Stimulated activated naive B cell treated with anti-CD40 and anti-IgM and Interleukin-4, amounts not matched to agents 10 μg/mL and 1 μg/mL and 100 μg/mL, for 72 hours (primary cell): ENCODE measurements around the gene C4BPA.
A peak's percentile ranks its signal among the peaks of the same experiment; 100 is the strongest.

Experiments
- ATAC-seq, 2 donors: fragments of 150-1000 bp; cut with Tn5 transposase; replicated peaks; 2 replicates each; pipeline ENCODE4 v1.10.0; 2021; ENCODE audit warnings: moderate library complexity in 1 of 2
- DNase-seq: peaks from one replicate; pipeline ENCODE4 v3.0.0; 2021
- H3K27ac Mint-ChIP-seq: one replicate; pipeline ENCODE4 v1.8.0; 2022; ENCODE audit warnings: mild to moderate bottlenecking, mixed read lengths
- H3K27me3 Mint-ChIP-seq, 2 donors: one replicate each; pipeline ENCODE4 v1.8.0; 2022; ENCODE audit warnings: mixed read lengths in 2 of 2
- H3K36me3 Mint-ChIP-seq, 2 donors: one replicate each; pipeline ENCODE4 v1.8.0; 2022; ENCODE audit warnings: mixed read lengths in 2 of 2, mild to moderate bottlenecking in 1 of 2
- H3K4me1 Mint-ChIP-seq, 2 donors: one replicate each; pipeline ENCODE4 v1.8.0; 2022; ENCODE audit warnings: mixed read lengths in 2 of 2, mild to moderate bottlenecking in 1 of 2
- H3K4me3 Mint-ChIP-seq, 2 donors: one replicate each; pipeline ENCODE4 v1.8.0; 2022; ENCODE audit warnings: mild to moderate bottlenecking in 2 of 2, mixed read lengths in 2 of 2, moderate library complexity in 1 of 2
- H3K9me3 Mint-ChIP-seq, 2 donors: one replicate each; pipeline ENCODE4 v1.8.0; 2022; ENCODE audit warnings: mixed read lengths in 2 of 2, mild to moderate bottlenecking in 1 of 2

The C4BPA gene

DNA sequence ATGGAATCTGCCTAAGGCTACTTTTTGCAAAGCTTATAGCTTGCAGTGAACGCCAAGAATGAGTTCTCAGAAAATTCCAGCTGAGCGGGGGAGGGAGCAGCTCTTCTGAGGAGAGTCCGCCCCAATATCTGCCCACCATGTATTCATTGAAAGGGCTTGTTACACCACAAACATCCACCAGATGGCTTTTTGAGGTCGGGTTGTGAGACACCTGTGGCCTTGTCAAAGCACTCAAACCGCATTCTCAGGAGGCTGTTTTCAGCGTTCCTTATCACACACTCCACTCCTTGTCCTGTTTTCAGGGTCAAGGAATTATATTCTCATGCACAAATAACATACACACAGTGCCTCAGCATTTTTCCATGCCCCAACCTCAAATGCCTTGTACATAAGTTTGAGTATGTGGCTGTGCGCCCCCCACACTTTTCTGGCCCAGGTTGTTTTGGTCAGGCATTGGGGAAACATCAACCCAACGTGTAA is 19.3 kb upstream of the C4BPA start:
- Mint-ChIP-seq H3K27ac (no peak overlapping the region), H3K27me3 (peaks cover 0 to 6% of the 10 kb centered on the region in 2 donors), H3K9me3 (no peaks in the 10 kb centered on the region), H3K4me3 (no peak overlapping the region), H3K36me3 (no peaks in the 10 kb centered on the region), H3K4me1 (peaks cover 10 to 19% of the 10 kb centered on the region in 2 donors)
- peak; percentile 84 to 88 for ATAC-seq
- peak; percentile 50 for DNase-seq

DNA sequence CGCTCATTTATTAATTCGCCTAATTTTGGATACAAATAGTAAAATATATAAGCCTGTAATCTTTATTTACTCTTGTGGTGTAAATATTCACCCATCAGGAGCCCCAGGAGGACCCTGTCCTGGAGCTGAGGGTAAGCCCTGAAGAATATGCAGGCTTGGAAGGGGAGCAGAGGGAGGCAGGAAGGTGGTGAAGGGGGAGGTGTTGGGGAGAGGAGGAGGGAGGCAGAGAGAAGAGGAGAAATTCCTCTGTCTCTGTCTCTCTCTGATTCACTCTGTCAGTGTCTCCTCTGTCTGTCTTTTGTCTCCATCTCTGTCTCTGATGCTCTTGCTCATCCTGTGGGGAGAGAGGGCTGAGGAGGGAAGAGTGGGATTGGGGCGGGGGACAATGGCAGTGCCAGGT is 18.1 kb upstream of the C4BPA start:
- H3K27me3 Mint-ChIP-seq: peaks cover 0 to 6% of the 10 kb centered on the region in 2 donors
- H3K36me3 Mint-ChIP-seq: no peaks in the 10 kb centered on the region
- H3K4me3 Mint-ChIP-seq: no peak overlapping the region
- ATAC-seq (no peak), DNase-seq (no peak)
- H3K27ac Mint-ChIP-seq: no peak overlapping the region
- no peaks in the 10 kb centered on the region for H3K9me3 Mint-ChIP-seq
- peaks cover 10 to 22% of the 10 kb centered on the region in 2 donors for H3K4me1 Mint-ChIP-seq

GRCh38 chr1:207088161-207088560 is 15.9 kb upstream of the C4BPA start:
- DNase-seq: no peak
- Mint-ChIP-seq H3K4me1 (peaks cover 12 to 22% of the 10 kb centered on the region in 2 donors), H3K36me3 (no peaks in the 10 kb centered on the region), H3K9me3 (no peaks in the 10 kb centered on the region), H3K4me3 (no peak overlapping the region), H3K27me3 (peaks cover 3 to 5% of the 10 kb centered on the region in 2 donors), H3K27ac (no peak overlapping the region)
- ATAC-seq: no peak

- H3K4me3 Mint-ChIP-seq: peak within 1 kb of the TSS; percentile 59 to 81
- peak within 1 kb of the TSS; percentile 39 for H3K27ac Mint-ChIP-seq
- peaks cover 12 to 22% of the 10 kb centered on the region in 2 donors for H3K4me1 Mint-ChIP-seq
- no peaks in the 10 kb centered on the region for H3K36me3 Mint-ChIP-seq
- DNase-seq: no peak
- no peaks in the 10 kb centered on the region for H3K9me3 Mint-ChIP-seq
- peaks cover 0 to 3% of the 10 kb centered on the region in 2 donors for H3K27me3 Mint-ChIP-seq
- ATAC-seq: peak; percentile 38 to 71
Observed at GRCh38 chr1:207088701-207089626, 15.1 kb upstream of the C4BPA start, which contains the start of gene C4BPB. C4BPB (plus strand) TSS chr1:207088860; CDS start chr1:207089532, 672 bp downstream.

GRCh38 chr1:207089627-207090355 is 14.2 kb upstream of the C4BPA start:
- Mint-ChIP-seq H3K9me3 (no peaks in the 10 kb centered on the region), H3K27ac (peak overlapping the region; percentile 39), H3K36me3 (no peaks in the 10 kb centered on the region), H3K27me3 (peaks cover 0 to 3% of the 10 kb centered on the region in 2 donors), H3K4me3 (peak overlapping the region; percentile 59 to 81), H3K4me1 (peaks cover 11 to 18% of the 10 kb centered on the region in 2 donors)
- ATAC-seq (peak in 1 of 2 donors; percentile 14), DNase-seq (no peak)

DNA sequence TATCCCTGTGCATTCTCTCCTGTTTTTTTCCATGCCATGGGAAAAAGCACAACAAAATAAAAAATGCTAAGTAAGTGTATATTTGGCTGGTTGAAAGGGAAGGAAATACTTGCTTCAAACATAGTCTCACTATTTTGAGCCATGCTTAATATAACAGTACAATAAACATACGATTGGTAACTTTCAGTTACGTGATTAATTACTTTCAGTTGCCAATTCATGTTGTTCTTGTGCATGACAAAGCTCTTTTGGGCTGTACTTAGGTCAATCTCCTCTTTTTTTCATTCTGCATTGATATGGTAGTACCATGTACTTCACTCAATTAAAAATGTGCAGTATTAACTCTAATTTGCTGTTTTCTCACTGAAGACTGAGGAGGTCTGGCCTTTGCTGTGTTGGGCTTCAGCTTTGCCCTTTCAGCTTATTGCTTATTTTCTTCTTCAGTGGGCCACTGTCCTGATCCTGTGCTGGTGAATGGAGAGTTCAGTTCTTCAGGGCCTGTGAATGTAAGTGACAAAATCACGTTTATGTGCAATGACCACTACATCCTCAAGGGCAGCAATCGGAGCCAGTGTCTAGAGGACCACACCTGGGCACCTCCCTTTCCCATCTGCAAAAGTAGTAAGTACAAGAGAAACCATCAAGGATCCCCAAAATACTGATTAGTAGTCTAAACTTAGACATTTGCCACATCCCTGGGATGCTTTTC is 12.7 kb upstream of the C4BPA start:
- Mint-ChIP-seq H3K9me3 (no peaks in the 10 kb centered on the region), H3K27me3 (peaks cover 6 to 10% of the 10 kb centered on the region in 2 donors), H3K4me3 (no peak overlapping the region), H3K36me3 (no peaks in the 10 kb centered on the region), H3K27ac (no peak overlapping the region), H3K4me1 (peaks cover 7 to 11% of the 10 kb centered on the region in 2 donors)
- ATAC-seq (no peak), DNase-seq (no peak)

DNA sequence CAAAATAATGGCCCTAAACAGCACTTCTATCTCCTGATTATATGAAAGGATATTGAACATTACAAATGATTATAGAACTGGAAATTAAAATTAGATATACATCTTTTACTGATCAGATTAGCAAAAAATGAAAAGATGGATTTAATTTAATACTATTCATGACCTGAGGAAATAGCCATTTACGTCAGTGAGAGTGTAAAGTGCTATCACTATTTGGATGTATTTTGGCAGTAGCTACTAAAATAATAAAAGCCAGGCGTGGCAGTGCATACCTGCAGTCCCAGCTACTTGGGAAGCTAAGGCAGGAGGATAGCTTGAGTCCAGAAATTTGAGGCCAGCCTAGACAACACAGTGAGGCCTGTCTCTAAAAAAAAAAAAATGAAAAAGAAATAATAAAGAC is 10.1 kb upstream of the C4BPA start:
- H3K36me3 Mint-ChIP-seq: no peaks in the 10 kb centered on the region
- peaks cover 14 to 19% of the 10 kb centered on the region in 2 donors for H3K4me1 Mint-ChIP-seq
- ATAC-seq (no peak), DNase-seq (no peak)
- no peak overlapping the region for H3K27ac Mint-ChIP-seq
- peaks cover 6 to 10% of the 10 kb centered on the region in 2 donors for H3K27me3 Mint-ChIP-seq
- no peak overlapping the region for H3K4me3 Mint-ChIP-seq
- H3K9me3 Mint-ChIP-seq: no peaks in the 10 kb centered on the region

GRCh38 chr1:207097871-207098324 is 6.1 kb upstream of the C4BPA start:
- H3K9me3 Mint-ChIP-seq: no peaks in the 10 kb centered on the region
- DNase-seq (peak; percentile 17), ATAC-seq (peak; percentile 96 to 99)
- H3K36me3 Mint-ChIP-seq: no peaks in the 10 kb centered on the region
- no peak overlapping the region for H3K27ac Mint-ChIP-seq
- H3K4me1 Mint-ChIP-seq: peaks cover 8 to 9% of the 10 kb centered on the region in 2 donors
- H3K27me3 Mint-ChIP-seq: peaks cover 20 to 21% of the 10 kb centered on the region in 2 donors
- H3K4me3 Mint-ChIP-seq: no peak overlapping the region

DNA sequence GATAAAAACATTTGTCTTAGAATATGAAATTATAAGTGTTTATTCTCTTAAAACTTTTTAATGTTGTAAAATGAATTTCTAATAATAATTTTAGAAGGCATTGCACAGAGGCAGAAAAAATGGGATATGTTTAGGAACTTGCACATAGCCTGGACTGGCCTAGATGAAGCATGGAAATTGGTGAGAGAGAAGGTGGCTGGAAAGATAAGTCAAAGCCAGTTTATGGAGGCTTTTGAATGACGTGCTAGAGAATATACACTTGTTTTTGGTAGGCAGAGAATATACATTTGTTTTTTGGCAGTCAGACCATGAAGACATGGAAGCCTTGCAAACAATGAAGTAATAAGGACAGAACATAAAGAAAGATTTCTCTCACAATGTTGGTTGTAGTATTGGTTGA is 2.3 kb upstream of the C4BPA start:
- Mint-ChIP-seq H3K4me1 (peaks cover 6 to 8% of the 10 kb centered on the region in 2 donors), H3K9me3 (no peaks in the 10 kb centered on the region), H3K27me3 (peaks cover 16 to 22% of the 10 kb centered on the region in 2 donors), H3K36me3 (no peaks in the 10 kb centered on the region), H3K27ac (no peak overlapping the region), H3K4me3 (no peak overlapping the region)
- no peak for DNase-seq
- ATAC-seq: no peak

GRCh38 chr1:207102146-207102545 is 1.9 kb upstream of the C4BPA start:
- peaks cover 16 to 22% of the 10 kb centered on the region in 2 donors for H3K27me3 Mint-ChIP-seq
- DNase-seq (no peak), ATAC-seq (no peak)
- H3K36me3 Mint-ChIP-seq: no peaks in the 10 kb centered on the region
- no peaks in the 10 kb centered on the region for H3K9me3 Mint-ChIP-seq
- no peak overlapping the region for H3K4me3 Mint-ChIP-seq
- peaks cover 6 to 8% of the 10 kb centered on the region in 2 donors for H3K4me1 Mint-ChIP-seq
- H3K27ac Mint-ChIP-seq: no peak overlapping the region

GRCh38 chr1:207102659-207103058 is 1.4 kb upstream of the C4BPA start:
- ATAC-seq (no peak), DNase-seq (no peak)
- Mint-ChIP-seq H3K4me1 (peaks cover 4 to 6% of the 10 kb centered on the region in 2 donors), H3K27me3 (peaks cover 18 to 24% of the 10 kb centered on the region in 2 donors), H3K27ac (no peak overlapping the region), H3K36me3 (no peaks in the 10 kb centered on the region), H3K9me3 (no peaks in the 10 kb centered on the region), H3K4me3 (no peak overlapping the region)

GRCh38 chr1:207109004-207109403 is 5.0 kb downstream of the C4BPA start:
- no peaks in the 10 kb centered on the region for H3K4me1 Mint-ChIP-seq
- no peaks in the 10 kb centered on the region for H3K9me3 Mint-ChIP-seq
- DNase-seq: no peak
- H3K36me3 Mint-ChIP-seq: no peaks in the 10 kb centered on the region
- no peak for ATAC-seq
- H3K4me3 Mint-ChIP-seq: no peak overlapping the region
- H3K27me3 Mint-ChIP-seq: peaks cover 20 to 25% of the 10 kb centered on the region in 2 donors
- no peak overlapping the region for H3K27ac Mint-ChIP-seq

DNA sequence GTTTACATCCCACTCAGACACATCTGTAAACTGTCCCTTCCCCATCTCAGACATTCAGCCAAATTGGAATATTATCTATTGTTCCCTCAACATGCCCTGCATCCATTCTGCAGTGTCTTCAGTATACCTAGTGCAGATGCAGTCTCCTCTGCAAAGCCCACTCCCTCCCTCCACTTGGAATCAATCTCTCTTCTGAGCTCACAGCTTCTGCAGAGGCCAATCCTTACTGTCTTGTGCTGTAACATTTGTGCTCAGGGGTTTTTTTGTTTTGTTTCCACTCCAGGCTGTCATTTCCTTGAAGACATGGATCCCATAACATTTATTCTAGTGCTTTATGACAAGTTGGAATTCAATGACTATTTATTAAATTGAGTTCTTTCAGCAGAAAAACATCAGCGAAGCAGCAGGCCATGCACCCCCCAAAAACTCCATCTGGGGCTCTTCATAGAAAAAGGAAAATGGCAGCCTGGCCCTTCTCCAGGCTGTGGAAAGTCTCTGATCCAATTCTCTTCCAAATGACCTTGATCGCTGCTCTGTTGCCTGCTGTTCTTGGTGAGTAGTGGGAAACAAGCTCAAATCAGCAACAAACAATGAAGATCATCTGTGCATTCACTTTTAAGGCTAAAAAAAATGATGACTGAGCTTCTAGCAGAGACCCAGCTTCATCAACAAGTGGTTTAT is 8.7 kb downstream of the C4BPA start:
- H3K27ac Mint-ChIP-seq: no peak overlapping the region
- H3K9me3 Mint-ChIP-seq: no peaks in the 10 kb centered on the region
- H3K27me3 Mint-ChIP-seq: peaks cover 17 to 18% of the 10 kb centered on the region in 2 donors
- no peak overlapping the region for H3K4me3 Mint-ChIP-seq
- ATAC-seq (no peak), DNase-seq (no peak)
- no peaks in the 10 kb centered on the region for H3K4me1 Mint-ChIP-seq
- no peaks in the 10 kb centered on the region for H3K36me3 Mint-ChIP-seq
